Thoracic aorta (tissue), 2 donors: Measurements from ENCODE around the gene PTGFRN. TPM values are rescaled to one million over a fixed set of nuclear protein-coding genes. Genes with fewer than 3 reads are reported as not detected.
"Not testable (repeated sequence)": the region's sequence is repeated elsewhere in the genome, so short reads cannot be mapped to it uniquely, and the experiment has no call there.

Experiments used
- ATAC-seq: fragments of 150-250 bp; one replicate; pipeline ENCODE4 v1.8.0; 2017; ENCODE audit warnings: low read depth; ENCODE audit not compliant: insufficient number of reproducible peaks, low FRiP score
- DNase-seq: peaks from one replicate; pipeline ENCODE4 v3.0.0-alpha.2; 2020; ENCODE audit warnings: low spot score
- H3K27ac ChIP-seq, 2 donors: fragments of 200-600 bp; sonication (generic); 1 replicate in 1 of 2; 2 replicates in 1 of 2; pipeline ENCODE4 v1.5.1; 2016; ENCODE audit warnings: mild to moderate bottlenecking in 2 of 2, moderate library complexity in 2 of 2
- H3K27me3 ChIP-seq: fragments of 200-600 bp; sonication (generic); replicated peaks from 2 replicates; pipeline ENCODE4 v1.6.0; 2016; ENCODE audit warnings: mild to moderate bottlenecking; ENCODE audit not compliant: insufficient read depth
- H3K36me3 ChIP-seq: fragments of 200-600 bp; sonication (generic); one replicate; pipeline ENCODE4 v1.5.1; 2016
- H3K4me1 ChIP-seq, 2 donors: fragments of 200-600 bp; sonication (generic); 1 replicate in 1 of 2; 2 replicates in 1 of 2; pipeline versions ENCODE4 v1.5.1 to v1.6.0; 2016; ENCODE audit warnings: low read depth in 2 of 2, mild to moderate bottlenecking in 1 of 2; ENCODE audit not compliant: control insufficient read depth in 1 of 2
- H3K4me3 ChIP-seq: fragments of 200-600 bp; sonication (generic); 2 replicates; pipeline ENCODE4 v1.5.1; 2016; ENCODE audit warnings: mild to moderate bottlenecking
- H3K9me3 ChIP-seq: fragments of 200-600 bp; sonication (generic); 2 replicates; pipeline ENCODE4 v1.5.1; 2016
- CTCF ChIP-seq: fragments of 200-600 bp; sonication (generic); IDR thresholded peaks from one replicate; pipeline ENCODE4 v1.5.1; 2019; ENCODE audit warnings: antibody characterized with exemption
- total RNA-seq, 2 donors: library from RNA; depleted of rRNA; stranded (reverse); fragments of >200 nt; gene quantifications; one replicate each; pipeline versions ENCODE4 v1.1.0 to v1.2.3, GENCODE V29; 2016

Gene PTGFRN
- 10 to 100 TPM; 24.5 to 32.7 TPM for total RNA-seq

GRCh38 chr1:116909512-116910378 lies at the start of gene PTGFRN:
PTGFRN (plus strand) TSS chr1:116909916; CDS start chr1:116910204, 288 bp downstream.
- Histone ChIP-seq H3K4me3 (peak within 1 kb of the TSS; percentile 91), H3K36me3 (no peaks in the 10 kb centered on the region), H3K4me1 (peaks cover 5 to 17% of the 10 kb centered on the region in 2 donors), H3K9me3 (no peaks in the 10 kb centered on the region), H3K27me3 (no peaks in the 10 kb centered on the region), H3K27ac (peak within 1 kb of the TSS; percentile 71 to 75)
- ATAC-seq (peak; percentile 40), DNase-seq (peak; percentile 7)
- no peak for TF ChIP-seq CTCF

GRCh38 chr1:116860167-116860566 lies 49.5 kb upstream of the PTGFRN start:
- not testable (repeated sequence) for H3K27me3 ChIP-seq, H3K36me3 ChIP-seq, H3K9me3 ChIP-seq, DNase-seq, ATAC-seq, H3K27ac ChIP-seq, H3K4me3 ChIP-seq
- H3K4me1 ChIP-seq: peaks cover 0 to 12% of the 10 kb centered on the region in 2 donors

- no peak overlapping the region for H3K27ac ChIP-seq
- DNase-seq (no peak), ATAC-seq (no peak)
- no peak for TF ChIP-seq CTCF
- no peaks in the 10 kb centered on the region for H3K27me3 ChIP-seq
- no peaks in the 10 kb centered on the region for H3K36me3 ChIP-seq
- H3K9me3 ChIP-seq: no peaks in the 10 kb centered on the region
- H3K4me1 ChIP-seq: peaks cover 0 to 2% of the 10 kb centered on the region in 2 donors
- H3K4me3 ChIP-seq: no peak overlapping the region
These were observed 48.6 kb upstream of the PTGFRN start for GRCh38 chr1:116861137-116861536.

- not testable (repeated sequence) for H3K27me3 ChIP-seq, DNase-seq, H3K27ac ChIP-seq, H3K4me1 ChIP-seq, H3K4me3 ChIP-seq, ATAC-seq, H3K36me3 ChIP-seq
- H3K9me3 ChIP-seq: peaks cover 12% of the 10 kb centered on the region
These were observed 46.7 kb upstream of the PTGFRN start for GRCh38 chr1:116863031-116863430.

GRCh38 chr1:116866478-116866877 lies 43.2 kb upstream of the PTGFRN start:
- not testable (repeated sequence) for ATAC-seq, DNase-seq
- peaks cover 12% of the 10 kb centered on the region for H3K9me3 ChIP-seq

GRCh38 chr1:116868385-116868784 lies 41.3 kb upstream of the PTGFRN start:
- H3K27ac ChIP-seq: no peak overlapping the region
- H3K9me3 ChIP-seq: peaks cover 12% of the 10 kb centered on the region
- no peaks in the 10 kb centered on the region for H3K27me3 ChIP-seq
- H3K4me1 ChIP-seq: peaks cover 0 to 8% of the 10 kb centered on the region in 2 donors
- no peaks in the 10 kb centered on the region for H3K36me3 ChIP-seq
- no peak for ATAC-seq
- H3K4me3 ChIP-seq: no peak overlapping the region
- no peak for DNase-seq
- no peak for TF ChIP-seq CTCF

More at GRCh38 chr1:116866478-116866877, 43.2 kb upstream of the PTGFRN start:
- H3K27ac ChIP-seq, H3K27me3 ChIP-seq, H3K4me1 ChIP-seq, H3K36me3 ChIP-seq, H3K4me3 ChIP-seq: not testable (repeated sequence)
